Fibroblast of villous mesenchyme (primary cell): Measurements from ENCODE around the gene ADIPOR1. TPM values are rescaled to one million over a fixed set of nuclear protein-coding genes. Genes with fewer than 3 reads are reported as not detected.
A peak's percentile ranks its signal among the peaks of the same experiment; 100 is the strongest.

ENCODE experiments used
- DNase-seq: peaks from one replicate; pipeline ENCODE4 v3.0.0-alpha.2; 2010; ENCODE audit warnings: low read depth
- H3K4me3 ChIP-seq: 2 replicates; pipeline ENCODE4 v1.5.1; 2011; ENCODE audit warnings: low read depth, mild to moderate bottlenecking, low read length
- CTCF ChIP-seq: IDR thresholded peaks from 2 replicates; pipeline ENCODE4 v1.5.1; 2012; ENCODE audit warnings: low read depth, mild to moderate bottlenecking, low read length; ENCODE audit not compliant: insufficient read depth
- total RNA-seq: library from RNA; depleted of rRNA; stranded (reverse); fragments of >200 nt; gene quantifications from 2 replicates; pipeline ENCODE4 v1.2.3, GENCODE V29; 2012

The ADIPOR1 gene
- total RNA-seq, 1 donor = 118 TPM

GRCh38 chr1:202959276-202959620 lies 1.1 kb upstream of the ADIPOR1 start:
- no peak overlapping the region for H3K4me3 ChIP-seq
- peak; percentile 29 for DNase-seq
- no peak for TF ChIP-seq CTCF

- peak overlapping the region; percentile 86 for H3K4me3 ChIP-seq
- DNase-seq = no peak
- no peak for TF ChIP-seq CTCF
Observed at GRCh38 chr1:202958544-202959275, 598 bp upstream of the ADIPOR1 start.

GRCh38 chr1:202956969-202957368 lies 1.1 kb downstream of the ADIPOR1 start:
- TF ChIP-seq CTCF = no peak
- no peak for DNase-seq
- H3K4me3 ChIP-seq = peak overlapping the region; percentile 86

- no peak overlapping the region for H3K4me3 ChIP-seq
- TF ChIP-seq CTCF = no peak
- DNase-seq = no peak
Observed at GRCh38 chr1:202954057-202954745, 3.9 kb downstream of the ADIPOR1 start.

GRCh38 chr1:202953392-202953791 lies 4.7 kb downstream of the ADIPOR1 start:
- no peak for TF ChIP-seq CTCF
- no peak for DNase-seq
- H3K4me3 ChIP-seq = no peak overlapping the region

- peak; percentile 32 for DNase-seq
- no peak for TF ChIP-seq CTCF
- H3K4me3 ChIP-seq = no peak overlapping the region
Observed at GRCh38 chr1:202952818-202953217, 5.3 kb downstream of the ADIPOR1 start.

- H3K4me3 ChIP-seq = no peak overlapping the region
- TF ChIP-seq CTCF = no peak
- DNase-seq = no peak
Observed at GRCh38 chr1:202952099-202952498, 6.0 kb downstream of the ADIPOR1 start.
